GM10266 (cell line): Measurements from ENCODE around the gene SLC39A10.

Experiments
- DNase-seq: peaks from one replicate; pipeline ENCODE4 v3.0.0; 2012; ENCODE audit errors: extremely low spot score
- TF ChIP-seq, protein P1 (sequence below): IDR thresholded peaks from 2 replicates; pipeline ENCODE4 v1.5.1; 2012; ENCODE audit warnings: mild to moderate bottlenecking, low read depth; ENCODE audit not compliant: control insufficient read depth, insufficient read depth; ENCODE audit errors: missing control alignments

Gene SLC39A10

DNA sequence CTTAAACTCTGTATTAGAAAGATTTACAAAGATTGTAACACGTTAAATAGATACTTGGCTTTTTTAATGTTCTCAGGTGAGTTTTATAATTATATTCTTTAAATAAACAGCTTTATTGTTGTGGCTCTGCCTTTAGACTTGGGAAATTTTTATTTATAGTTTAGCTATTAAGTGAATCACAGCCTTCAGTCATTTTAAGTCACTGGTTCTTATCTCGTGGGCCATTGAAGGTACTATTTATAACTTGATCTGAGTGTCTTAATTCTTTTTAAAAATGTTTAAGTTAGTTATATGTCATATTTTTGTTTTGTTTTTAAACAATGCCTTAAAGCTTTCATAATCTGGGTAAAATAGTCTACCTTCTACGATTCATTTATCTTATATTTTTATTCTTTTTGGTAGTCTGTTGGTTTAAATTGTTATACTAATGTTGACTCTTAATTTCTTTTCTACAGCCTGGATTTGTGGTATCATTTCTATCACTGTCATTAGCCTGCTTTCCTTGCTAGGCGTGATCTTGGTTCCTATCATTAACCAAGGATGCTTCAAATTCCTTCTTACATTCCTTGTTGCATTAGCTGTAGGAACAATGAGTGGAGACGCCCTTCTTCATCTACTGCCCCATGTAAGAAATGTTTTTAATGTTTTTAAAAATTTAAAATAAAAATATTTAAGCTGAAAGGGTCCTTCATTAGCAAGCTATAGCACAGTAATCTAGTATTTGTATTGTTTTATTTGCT lies 49.3 kb downstream of the SLC39A10 start:
- no peak for DNase-seq

DNA sequence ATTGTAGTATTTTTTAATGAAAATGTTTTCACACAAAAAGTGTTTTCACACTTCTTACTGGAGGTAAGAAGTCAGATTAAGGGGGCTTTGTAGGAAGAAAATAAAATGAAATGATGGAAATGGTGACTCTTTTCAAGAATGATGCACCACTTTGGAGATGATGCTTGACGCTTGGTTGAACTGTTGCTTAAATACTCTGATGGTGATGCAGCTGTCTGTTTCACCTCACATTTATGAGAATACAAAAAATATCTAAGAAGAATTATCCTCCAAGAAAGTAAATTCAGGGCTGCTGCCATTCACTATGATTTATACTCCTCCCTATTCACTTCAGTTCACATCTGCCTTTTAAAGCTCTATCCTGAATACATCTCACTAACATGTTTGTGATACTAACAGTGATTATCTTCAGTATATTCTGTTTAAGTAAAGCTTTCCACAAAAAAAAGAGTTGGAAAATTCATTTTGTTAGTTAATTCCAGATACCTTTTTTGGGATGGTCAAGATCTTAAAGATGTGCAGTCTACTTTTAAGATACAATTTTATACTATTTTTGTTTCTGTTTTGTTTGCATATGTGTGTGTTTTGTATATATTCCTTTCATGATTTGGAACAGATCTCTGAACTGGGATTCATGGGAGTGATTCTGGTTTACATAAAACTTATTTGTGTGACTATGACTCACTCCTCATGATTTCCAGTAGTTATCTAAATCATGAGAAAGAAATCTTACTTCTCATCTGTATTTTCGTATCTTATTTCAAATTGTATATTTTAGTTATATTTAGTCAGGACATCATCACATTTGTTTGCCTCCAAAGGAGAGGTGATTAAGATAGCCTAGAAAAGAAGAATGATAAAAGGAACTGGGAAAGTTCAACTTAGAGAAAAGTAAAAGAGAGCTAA lies 53.1 kb downstream of the SLC39A10 start:
- TF ChIP-seq, protein P1, sequence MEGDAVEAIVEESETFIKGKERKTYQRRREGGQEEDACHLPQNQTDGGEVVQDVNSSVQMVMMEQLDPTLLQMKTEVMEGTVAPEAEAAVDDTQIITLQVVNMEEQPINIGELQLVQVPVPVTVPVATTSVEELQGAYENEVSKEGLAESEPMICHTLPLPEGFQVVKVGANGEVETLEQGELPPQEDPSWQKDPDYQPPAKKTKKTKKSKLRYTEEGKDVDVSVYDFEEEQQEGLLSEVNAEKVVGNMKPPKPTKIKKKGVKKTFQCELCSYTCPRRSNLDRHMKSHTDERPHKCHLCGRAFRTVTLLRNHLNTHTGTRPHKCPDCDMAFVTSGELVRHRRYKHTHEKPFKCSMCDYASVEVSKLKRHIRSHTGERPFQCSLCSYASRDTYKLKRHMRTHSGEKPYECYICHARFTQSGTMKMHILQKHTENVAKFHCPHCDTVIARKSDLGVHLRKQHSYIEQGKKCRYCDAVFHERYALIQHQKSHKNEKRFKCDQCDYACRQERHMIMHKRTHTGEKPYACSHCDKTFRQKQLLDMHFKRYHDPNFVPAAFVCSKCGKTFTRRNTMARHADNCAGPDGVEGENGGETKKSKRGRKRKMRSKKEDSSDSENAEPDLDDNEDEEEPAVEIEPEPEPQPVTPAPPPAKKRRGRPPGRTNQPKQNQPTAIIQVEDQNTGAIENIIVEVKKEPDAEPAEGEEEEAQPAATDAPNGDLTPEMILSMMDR: no peak
- DNase-seq: no peak

More for the DNA sequence above, 49.3 kb downstream of the SLC39A10 start:
- TF ChIP-seq, protein P1: no peak

DNA sequence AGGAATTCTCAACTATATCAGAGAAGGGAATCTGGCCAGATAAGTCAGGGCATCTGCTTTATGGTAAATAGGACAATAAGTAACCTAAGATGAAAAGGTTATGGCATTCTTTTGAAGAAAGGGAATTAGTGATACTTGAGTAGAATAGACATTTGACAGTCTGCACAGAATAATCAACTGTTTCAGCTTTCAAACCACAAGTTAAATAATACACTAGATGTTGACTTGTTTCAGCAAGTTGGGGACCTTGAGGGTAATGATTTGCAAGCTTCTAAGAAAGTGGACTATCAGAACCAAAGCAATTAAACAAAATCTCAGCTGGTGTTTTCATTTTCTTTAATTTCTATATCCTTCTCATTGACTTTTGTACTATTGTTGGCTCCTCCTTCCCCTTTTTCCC lies 54.5 kb downstream of the SLC39A10 start:
- DNase-seq: no peak
- TF ChIP-seq, protein P1: no peak

DNA sequence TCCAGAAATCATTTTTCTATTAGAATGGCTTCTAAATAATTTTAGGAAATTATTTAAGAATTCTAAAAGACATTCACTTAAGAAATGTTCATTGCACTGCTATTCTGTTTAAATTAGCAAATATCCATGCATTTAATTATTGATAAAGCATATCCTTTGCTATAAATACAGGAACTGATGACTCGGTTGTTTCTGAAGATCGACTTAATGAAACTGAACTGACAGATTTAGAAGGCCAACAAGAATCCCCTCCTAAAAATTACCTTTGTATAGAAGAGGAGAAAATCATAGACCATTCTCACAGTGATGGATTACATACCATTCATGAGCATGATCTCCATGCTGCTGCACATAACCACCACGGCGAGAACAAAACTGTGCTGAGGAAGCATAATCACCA lies 59.4 kb downstream of the SLC39A10 start:
- DNase-seq: no peak
- TF ChIP-seq, protein P1: no peak

DNA sequence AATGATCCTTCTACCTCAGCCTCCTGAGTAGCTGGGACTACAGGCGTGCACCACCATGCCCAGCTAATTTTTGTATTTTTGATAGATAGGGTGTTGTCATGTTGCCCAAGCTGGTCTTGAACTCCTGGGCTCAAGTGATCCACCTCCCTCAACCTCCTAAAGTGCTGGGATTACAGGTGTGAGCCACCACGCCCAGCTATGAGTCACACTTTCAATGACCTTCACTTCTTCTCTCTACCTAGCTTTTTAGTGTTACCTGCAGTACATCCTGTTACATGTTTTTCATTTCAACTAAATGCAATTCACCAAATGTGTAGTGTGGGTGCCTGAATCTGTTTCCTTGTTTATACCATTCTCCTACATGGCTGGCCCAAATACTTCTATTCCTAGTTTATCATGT lies 64.0 kb downstream of the SLC39A10 start:
- no peak for DNase-seq
- TF ChIP-seq, protein P1: no peak

DNA sequence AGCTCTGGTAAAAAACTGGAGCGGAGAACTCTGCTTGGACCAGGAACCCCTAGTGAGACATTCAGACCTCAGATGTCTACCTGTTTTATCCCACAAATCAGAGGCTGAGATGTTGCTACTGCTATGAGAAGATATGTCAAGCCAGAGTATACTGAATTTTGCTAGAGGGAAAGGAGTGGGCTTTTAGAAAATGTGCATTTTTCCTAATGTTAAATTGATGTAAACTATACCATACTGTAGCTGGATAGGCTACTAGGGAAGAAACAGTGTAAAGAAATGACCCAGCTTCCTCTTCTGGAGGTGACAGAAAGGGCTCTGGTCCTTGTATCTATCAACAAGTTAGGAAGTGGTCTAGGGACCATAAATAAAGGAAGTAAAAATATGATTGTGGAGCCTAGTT lies 65.0 kb downstream of the SLC39A10 start:
- TF ChIP-seq, protein P1: no peak
- DNase-seq: no peak

- TF ChIP-seq, protein P1: no peak
- no peak for DNase-seq
Measured at GRCh38 chr2:195727106-195727505, 70.1 kb downstream of the SLC39A10 start.
